Mucosa of rectum (tissue), 2 donors: ENCODE data around the gene DNAJC7.
A peak's percentile ranks its signal among the peaks of the same experiment; 100 is the strongest.

Source experiments
- H3K27ac ChIP-seq, 2 donors: one replicate each; pipeline ENCODE4 v1.7.0; 2013; ENCODE audit warnings: inconsistent platforms in 2 of 2, low read depth in 2 of 2, low read length in 2 of 2
- H3K27me3 ChIP-seq, 2 donors: one replicate each; pipeline ENCODE4 v1.7.0; 2013; ENCODE audit warnings: low read length in 2 of 2; ENCODE audit not compliant: control insufficient read depth in 2 of 2, insufficient read depth in 2 of 2
- H3K36me3 ChIP-seq, 2 donors: one replicate each; pipeline ENCODE4 v1.7.0; 2013; ENCODE audit warnings: low read length in 2 of 2; ENCODE audit not compliant: control insufficient read depth in 2 of 2, insufficient read depth in 2 of 2
- H3K4me1 ChIP-seq, 2 donors: one replicate each; pipeline ENCODE4 v1.7.0; 2013; ENCODE audit warnings: low read length in 2 of 2, mild to moderate bottlenecking in 1 of 2; ENCODE audit not compliant: control insufficient read depth in 2 of 2, insufficient read depth in 2 of 2
- H3K4me3 ChIP-seq, 2 donors: one replicate each; pipeline ENCODE4 v1.7.0; 2013; ENCODE audit warnings: low read length in 2 of 2
- H3K9ac ChIP-seq, 2 donors: one replicate each; pipeline ENCODE4 v1.7.0; 2013; ENCODE audit warnings: low read length in 2 of 2, low read depth in 1 of 2, mild to moderate bottlenecking in 1 of 2
- H3K9me3 ChIP-seq, 2 donors: one replicate each; pipeline ENCODE4 v1.7.0; 2013; ENCODE audit warnings: low read length in 2 of 2; ENCODE audit not compliant: control insufficient read depth in 2 of 2
- donor health status: healthy.
- donor health status: Normal muscosa, but diverticular disease.

Gene DNAJC7

GRCh38 chr17:42000413-42001133, 16.7 kb downstream of the DNAJC7 start:
- Histone ChIP-seq H3K9me3 (no peaks in the 10 kb centered on the region), H3K36me3 (peaks cover 33 to 42% of the 10 kb centered on the region in 2 donors), H3K9ac (peak overlapping the region in 1 of 2 donors; percentile 34), H3K27me3 (no peaks in the 10 kb centered on the region), H3K4me3 (no peak overlapping the region), H3K4me1 (peaks cover 7 to 35% of the 10 kb centered on the region in 2 donors), H3K27ac (peak overlapping the region; percentile 61 to 79)

DNA sequence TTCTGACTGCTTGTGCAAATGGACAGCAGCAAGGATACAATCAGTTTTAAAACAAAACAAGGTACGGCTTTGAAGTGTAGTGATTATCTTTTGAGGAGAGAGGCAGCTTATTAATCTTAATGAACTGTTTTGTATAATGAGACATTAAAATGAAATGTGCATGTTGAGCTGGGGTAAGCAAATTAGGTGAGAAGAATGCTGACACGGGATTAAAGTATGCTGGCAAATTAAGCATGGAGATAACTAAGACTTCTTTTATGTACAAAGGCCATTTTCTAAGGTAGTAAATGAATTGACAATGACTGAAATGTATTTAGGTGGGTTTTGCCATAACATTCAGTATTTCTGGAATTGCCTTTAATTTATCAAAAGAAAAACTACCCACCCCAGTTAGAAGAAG, 18.7 kb downstream of the DNAJC7 start:
- H3K9me3 ChIP-seq = no peaks in the 10 kb centered on the region
- no peaks in the 10 kb centered on the region for H3K27me3 ChIP-seq
- H3K4me3 ChIP-seq = no peak overlapping the region
- H3K27ac ChIP-seq = no peak overlapping the region
- no peak overlapping the region for H3K9ac ChIP-seq
- H3K4me1 ChIP-seq = peaks cover 7 to 27% of the 10 kb centered on the region in 2 donors
- peaks cover 48 to 54% of the 10 kb centered on the region in 2 donors for H3K36me3 ChIP-seq

- H3K4me1 ChIP-seq = peaks cover 0 to 17% of the 10 kb centered on the region in 2 donors
- no peaks in the 10 kb centered on the region for H3K27me3 ChIP-seq
- H3K4me3 ChIP-seq = no peak overlapping the region
- H3K36me3 ChIP-seq = peaks cover 56 to 59% of the 10 kb centered on the region in 2 donors
- H3K27ac ChIP-seq = no peak overlapping the region
- H3K9me3 ChIP-seq = no peaks in the 10 kb centered on the region
- H3K9ac ChIP-seq = no peak overlapping the region
These were observed 20.4 kb downstream of the DNAJC7 start for GRCh38 chr17:41996855-41997164.

- peaks cover 7 to 25% of the 10 kb centered on the region in 2 donors for H3K4me1 ChIP-seq
- H3K27ac ChIP-seq = no peak overlapping the region
- H3K9ac ChIP-seq = no peak overlapping the region
- H3K9me3 ChIP-seq = no peaks in the 10 kb centered on the region
- no peak overlapping the region for H3K4me3 ChIP-seq
- peaks cover 58 to 76% of the 10 kb centered on the region in 2 donors for H3K36me3 ChIP-seq
- no peaks in the 10 kb centered on the region for H3K27me3 ChIP-seq
These were observed 24.7 kb downstream of the DNAJC7 start for GRCh38 chr17:41992576-41992975.

GRCh38 chr17:41989702-41990419, 27.4 kb downstream of the DNAJC7 start:
- peaks cover 54 to 67% of the 10 kb centered on the region in 2 donors for H3K36me3 ChIP-seq
- H3K27me3 ChIP-seq = no peaks in the 10 kb centered on the region
- H3K4me3 ChIP-seq = peak overlapping the region in 1 of 2 donors; percentile 15
- H3K9ac ChIP-seq = no peak overlapping the region
- peak overlapping the region; percentile 48 to 55 for H3K27ac ChIP-seq
- H3K9me3 ChIP-seq = no peaks in the 10 kb centered on the region
- peaks cover 7 to 25% of the 10 kb centered on the region in 2 donors for H3K4me1 ChIP-seq

DNA sequence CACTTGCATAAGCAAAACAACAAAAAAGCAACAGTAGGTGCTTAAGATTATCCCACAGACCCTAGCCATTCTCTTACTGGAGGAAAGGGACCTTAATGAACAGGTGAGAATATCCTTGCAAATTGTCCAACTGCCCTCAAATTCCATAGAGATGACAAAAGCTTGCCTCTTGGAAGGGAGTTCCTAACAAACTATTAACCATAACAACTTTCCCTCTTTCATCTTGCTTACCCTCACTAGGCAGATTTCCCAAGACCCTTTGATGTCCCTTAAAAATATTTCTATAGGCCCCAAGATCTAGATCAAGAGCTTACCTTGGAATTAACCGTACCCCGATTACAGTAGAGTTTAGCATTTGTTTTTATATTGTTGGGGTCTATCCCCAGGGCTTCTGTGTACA, 28.8 kb downstream of the DNAJC7 start:
- peaks cover 51 to 70% of the 10 kb centered on the region in 2 donors for H3K36me3 ChIP-seq
- H3K9me3 ChIP-seq = no peaks in the 10 kb centered on the region
- peaks cover 7 to 25% of the 10 kb centered on the region in 2 donors for H3K4me1 ChIP-seq
- no peaks in the 10 kb centered on the region for H3K27me3 ChIP-seq
- H3K27ac ChIP-seq = no peak overlapping the region
- no peak overlapping the region for H3K4me3 ChIP-seq
- no peak overlapping the region for H3K9ac ChIP-seq

- Histone ChIP-seq H3K27me3 (no peaks in the 10 kb centered on the region), H3K36me3 (peaks cover 50 to 68% of the 10 kb centered on the region in 2 donors), H3K27ac (no peak overlapping the region), H3K4me1 (peaks cover 7 to 25% of the 10 kb centered on the region in 2 donors), H3K9ac (no peak overlapping the region), H3K9me3 (no peaks in the 10 kb centered on the region), H3K4me3 (no peak overlapping the region)
These were observed 29.6 kb downstream of the DNAJC7 start for GRCh38 chr17:41987642-41988041.

DNA sequence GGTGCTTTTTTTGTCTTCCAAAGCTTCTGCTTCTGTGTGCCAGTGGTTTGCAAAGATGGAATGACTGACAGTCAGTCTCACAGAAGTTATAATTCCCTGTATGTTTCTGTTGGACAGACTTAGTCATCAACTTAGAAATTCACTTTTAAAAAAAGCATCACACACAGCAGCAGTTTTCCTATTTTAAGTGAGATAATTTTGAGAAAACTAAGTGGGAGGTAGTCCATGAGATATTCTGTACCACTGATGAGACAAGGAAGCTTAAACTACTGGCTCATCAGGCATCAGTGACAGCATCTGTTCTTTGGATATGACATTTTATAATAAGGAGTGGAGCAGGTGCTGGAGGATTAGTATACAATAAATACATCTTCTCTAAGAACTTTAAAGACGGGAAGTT, 30.6 kb downstream of the DNAJC7 start:
- Histone ChIP-seq H3K9me3 (no peaks in the 10 kb centered on the region), H3K36me3 (peaks cover 57 to 70% of the 10 kb centered on the region in 2 donors), H3K27ac (no peak overlapping the region), H3K4me1 (peaks cover 7 to 21% of the 10 kb centered on the region in 2 donors), H3K9ac (no peak overlapping the region), H3K4me3 (no peak overlapping the region), H3K27me3 (no peaks in the 10 kb centered on the region)

DNA sequence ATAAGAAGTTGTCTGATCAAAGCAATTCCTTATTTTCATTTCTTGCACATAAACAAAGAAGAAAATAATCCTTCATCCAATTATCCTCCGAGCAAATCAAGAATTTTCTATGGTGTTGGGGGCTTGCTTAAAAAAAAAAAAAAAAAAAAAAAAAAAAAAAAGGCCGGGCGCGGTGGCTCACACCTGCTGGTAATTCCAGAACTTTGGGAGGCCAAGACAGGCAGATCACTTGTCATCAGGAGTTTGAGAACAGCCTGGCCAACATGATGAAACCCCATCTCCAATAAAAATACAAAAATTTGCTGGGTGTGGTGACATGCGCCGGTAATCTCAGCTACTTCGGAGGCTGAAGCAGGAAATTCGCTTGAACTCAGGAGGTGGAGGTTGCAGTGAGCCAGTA, 31.3 kb downstream of the DNAJC7 start:
- H3K4me3 ChIP-seq = no peak overlapping the region
- no peaks in the 10 kb centered on the region for H3K27me3 ChIP-seq
- no peak overlapping the region for H3K9ac ChIP-seq
- no peaks in the 10 kb centered on the region for H3K9me3 ChIP-seq
- H3K4me1 ChIP-seq = peaks cover 7 to 16% of the 10 kb centered on the region in 2 donors
- H3K36me3 ChIP-seq = peaks cover 60 to 69% of the 10 kb centered on the region in 2 donors
- no peak overlapping the region for H3K27ac ChIP-seq

GRCh38 chr17:41984454-41984853, 32.8 kb downstream of the DNAJC7 start:
- Histone ChIP-seq H3K9ac (no peak overlapping the region), H3K27me3 (no peaks in the 10 kb centered on the region), H3K4me1 (peaks cover 0 to 7% of the 10 kb centered on the region in 2 donors), H3K27ac (no peak overlapping the region), H3K9me3 (no peaks in the 10 kb centered on the region), H3K36me3 (peaks cover 64 to 68% of the 10 kb centered on the region in 2 donors), H3K4me3 (no peak overlapping the region)
